Esophagus muscularis mucosa (tissue), 4 donors: Measurements from ENCODE around the gene MANSC1. TPM values are rescaled to one million over a fixed set of nuclear protein-coding genes. Genes with fewer than 3 reads are reported as not detected.

Experiments
- DNase-seq: peaks from one replicate; pipeline ENCODE4 v3.0.0-alpha.2; 2017; ENCODE audit errors: extremely low spot score
- H3K27ac ChIP-seq, 4 donors: fragments of 200-600 bp; sonication (generic); replicated peaks in 1 of 4; 1 replicate in 3 of 4; 2 replicates in 1 of 4; pipeline ENCODE4 v1.5.1; 2016 to 2019; ENCODE audit warnings: mild to moderate bottlenecking in 1 of 4
- H3K27me3 ChIP-seq, 4 donors: fragments of 200-600 bp; sonication (generic); one replicate each; pipeline versions ENCODE4 v1.5.1 to v1.6.0; 2016 to 2019
- H3K36me3 ChIP-seq, 4 donors: fragments of 200-600 bp; sonication (generic); one replicate each; pipeline ENCODE4 v1.5.1; 2016 to 2019
- H3K4me1 ChIP-seq, 4 donors: fragments of 200-600 bp; sonication (generic); one replicate each; pipeline ENCODE4 v1.5.1; 2016 to 2019
- H3K4me3 ChIP-seq, 4 donors: fragments of 200-600 bp; sonication (generic); 1 replicate in 2 of 4; 2 replicates in 2 of 4; pipeline ENCODE4 v1.5.1; 2016 to 2019; ENCODE audit warnings: mild to moderate bottlenecking in 4 of 4, moderate library complexity in 1 of 4
- H3K9me3 ChIP-seq, 4 donors: fragments of 200-600 bp; sonication (generic); 1 replicate in 3 of 4; 2 replicates in 1 of 4; pipeline ENCODE4 v1.5.1; 2016 to 2019
- CTCF ChIP-seq, 3 experiments: fragments of 200-600 bp in 2 of 3; fragments of 450-650 bp in 1 of 3; sonication (generic) in 2 of 3; IDR thresholded peaks; one replicate each; pipeline ENCODE4 v1.5.1; 2017 to 2019; ENCODE audit warnings: antibody characterized with exemption in 3 of 3, mild to moderate bottlenecking in 2 of 3, moderate library complexity in 1 of 3
- EP300 ChIP-seq: sonication (generic); formaldehyde crosslinking; IDR thresholded peaks from one replicate; pipeline ENCODE4 v1.6.1; 2017; ENCODE audit warnings: antibody characterized with exemption
- POLR2A ChIP-seq: fragments of 450-650 bp; IDR thresholded peaks from one replicate; pipeline ENCODE4 v1.6.1; 2017; ENCODE audit warnings: antibody characterized with exemption, moderate library complexity, mild to moderate bottlenecking, low read depth
- POLR2AphosphoS5 ChIP-seq, 2 donors: sonication (generic); formaldehyde crosslinking; IDR thresholded peaks; one replicate each; pipeline ENCODE4 v1.6.1; 2017; ENCODE audit warnings: antibody characterized with exemption in 2 of 2
- WGBS: methylation state at CpG from one replicate; pipeline ENCODE4 v1.1.5; 2018; 5-methylcytosine and 5-hydroxymethylcytosine counted together
- intact Hi-C: fragments of 100-400 bp; cut with DNase I; formaldehyde crosslinking; loops from one replicate; pipeline ENCODE4 v1.15.1; 2023
- total RNA-seq, 4 donors: library from RNA; depleted of rRNA; stranded (reverse); fragments of >200 nt; gene quantifications; one replicate each; pipeline versions ENCODE4 v1.1.0 to v1.2.1, GENCODE V29; 2016

MANSC1 gene
- total RNA-seq, 4 donors from 2014 or later: 15.9 to 22.9 (median 19.9) TPM

- H3K27ac ChIP-seq: no peak overlapping the region
These were observed 16.8 kb upstream of the MANSC1 start for GRCh38 chr12:12366701-12367481.

GRCh38 chr12:12365931-12366431 is 15.9 kb upstream of the MANSC1 start:
- no peak for DNase-seq
- peaks cover 5 to 22% (median 18%) of the 10 kb centered on the region in 4 donors for H3K4me1 ChIP-seq
- H3K27me3 ChIP-seq: no peaks in the 10 kb centered on the region
- intact Hi-C loops: no loop called here
- no peaks in the 10 kb centered on the region for H3K9me3 ChIP-seq
- no peak overlapping the region for H3K4me3 ChIP-seq
- 39% methylated on average over 4 of the region's 4 CpGs for WGBS
- H3K27ac ChIP-seq: peak overlapping the region in 2 of 4 donors; percentile 31 to 47
- TF ChIP-seq POLR2AphosphoS5 (IDR thresholded peaks at IDR 0.05): no peak
- TF ChIP-seq POLR2A: no peak
- no peak for TF ChIP-seq EP300
- no peak for TF ChIP-seq CTCF (IDR thresholded peaks at IDR 0.05)
- peaks cover 0 to 24% (median 14%) of the 10 kb centered on the region in 4 donors for H3K36me3 ChIP-seq

More at GRCh38 chr12:12366701-12367481, 16.8 kb upstream of the MANSC1 start:
- 90% methylated on average over 4 of the region's 4 CpGs for WGBS
- Histone ChIP-seq H3K4me3 (no peak overlapping the region), H3K36me3 (peaks cover 0 to 24% (median 13%) of the 10 kb centered on the region in 4 donors), H3K4me1 (peaks cover 5 to 22% (median 18%) of the 10 kb centered on the region in 4 donors), H3K9me3 (no peaks in the 10 kb centered on the region), H3K27me3 (no peaks in the 10 kb centered on the region)
- TF ChIP-seq POLR2A (no peak), POLR2AphosphoS5 (IDR thresholded peaks at IDR 0.05) (no peak)
- intact Hi-C loops: no loop called here
- no peak for DNase-seq

- intact Hi-C loops: no loop called here
- Histone ChIP-seq H3K36me3 (peaks cover 0 to 24% (median 14%) of the 10 kb centered on the region in 4 donors), H3K27me3 (no peaks in the 10 kb centered on the region), H3K9me3 (no peaks in the 10 kb centered on the region), H3K4me3 (no peak overlapping the region), H3K27ac (peak overlapping the region in 1 of 4 donors; percentile 47), H3K4me1 (peaks cover 5 to 19% (median 17%) of the 10 kb centered on the region in 4 donors)
- no peak for DNase-seq
- 93% methylated on average over 5 of the region's 5 CpGs for WGBS
- TF ChIP-seq EP300 (no peak), POLR2A (no peak), CTCF (IDR thresholded peaks at IDR 0.05) (no peak), POLR2AphosphoS5 (IDR thresholded peaks at IDR 0.05) (no peak)
These were observed 15.4 kb upstream of the MANSC1 start for GRCh38 chr12:12365446-12365802.

GRCh38 chr12:12364787-12365445 is 14.9 kb upstream of the MANSC1 start:
- TF ChIP-seq POLR2AphosphoS5 (IDR thresholded peaks at IDR 0.05) (no peak), EP300 (no peak), POLR2A (no peak), CTCF (IDR thresholded peaks at IDR 0.05) (no peak)
- H3K4me3 ChIP-seq: no peak overlapping the region
- no peaks in the 10 kb centered on the region for H3K9me3 ChIP-seq
- intact Hi-C loops: no loop called here
- H3K36me3 ChIP-seq: peaks cover 0 to 24% (median 14%) of the 10 kb centered on the region in 4 donors
- no peak overlapping the region for H3K27ac ChIP-seq
- no peak for DNase-seq
- no peaks in the 10 kb centered on the region for H3K27me3 ChIP-seq
- peaks cover 5 to 19% (median 14%) of the 10 kb centered on the region in 4 donors for H3K4me1 ChIP-seq
- 95% methylated on average over 4 of the region's 4 CpGs for WGBS

- intact Hi-C loops: loop anchor here (10.0 kb wide), 1 partner anchor 356 kb away; the partner anchor contains the start of gene CDKN1B
- peak overlapping the region; percentile 94 to 98 (median 98) for H3K27ac ChIP-seq
- WGBS: 87% methylated on average over 4 of the region's 4 CpGs
These were observed 8.5 kb upstream of the MANSC1 start for GRCh38 chr12:12358528-12358927.

More at GRCh38 chr12:12358528-12358927, 8.5 kb upstream of the MANSC1 start:
- Histone ChIP-seq H3K4me1 (peaks cover 13 to 24% (median 21%) of the 10 kb centered on the region in 4 donors), H3K9me3 (no peaks in the 10 kb centered on the region), H3K4me3 (peak overlapping the region in 3 of 4 donors; percentile 75 to 82 (median 79)), H3K36me3 (peaks cover 0 to 15% (median 8%) of the 10 kb centered on the region in 4 donors), H3K27me3 (no peaks in the 10 kb centered on the region)
- DNase-seq: no peak
- TF ChIP-seq POLR2AphosphoS5 (IDR thresholded peaks at IDR 0.05): no peak
- no peak for TF ChIP-seq CTCF (IDR thresholded peaks at IDR 0.05)
- no peak for TF ChIP-seq POLR2A
- no peak for TF ChIP-seq EP300
